Caco-2 (cell line): ENCODE data around the gene MNX1. TPM values are rescaled to one million over a fixed set of nuclear protein-coding genes. Genes with fewer than 3 reads are reported as not detected.
A peak's percentile ranks its signal among the peaks of the same experiment; 100 is the strongest.

Experiments
- Bru-seq: library from RNA; stranded (reverse); fragments of 400-500 nt; gene quantifications from one replicate; lab custom pipeline; 2021; lab: Mats Ljungman, UMichigan
- BruChase-seq, 2 experiments: library from RNA; stranded (reverse); fragments of 400-500 nt; gene quantifications; one replicate each; lab custom pipeline; 2021; lab: Mats Ljungman, UMichigan
- BruUV-seq: library from RNA; stranded (reverse); fragments of 400-500 nt; replicated peaks from 2 replicates; lab custom pipeline; 2021; lab: Mats Ljungman, UMichigan
- CTCF ChIA-PET: fragments of 300-600 bp; sonication (Branson Sonifier 250); formaldehyde crosslinking; loops from one replicate; lab custom pipeline; 2022; ENCODE audit warnings: antibody characterized with exemption; lab: Charles Lee
- POLR2A ChIA-PET: fragments of 300-600 bp; sonication (Branson Sonifier 250); formaldehyde crosslinking; loops from one replicate; lab custom pipeline; 2022; ENCODE audit warnings: antibody characterized with exemption; lab: Charles Lee
- DNase-seq, 2 experiments: peaks; one replicate each; pipeline versions ENCODE4 v3.0.0 to v3.0.0-alpha.2; 2020 to 2022
- H3K27me3 ChIP-seq: replicated peaks from 2 replicates; pipeline ENCODE4 v1.6.0; 2011; ENCODE audit warnings: low read length; ENCODE audit not compliant: control insufficient read depth, insufficient read depth
- H3K36me3 ChIP-seq: 2 replicates; pipeline ENCODE4 v1.5.1; 2011; ENCODE audit warnings: low read length; ENCODE audit not compliant: control insufficient read depth, insufficient read depth
- H3K4me1 ChIP-seq: fragments of 250-450 bp; sonication (Bioruptor Pico); 2 replicates; pipeline ENCODE4 v1.5.1; 2020; ENCODE audit warnings: mild to moderate bottlenecking
- H3K4me3 ChIP-seq: 2 replicates; pipeline ENCODE4 v1.5.1; 2011; ENCODE audit warnings: low read depth, mild to moderate bottlenecking, control low read depth, low read length
- H3K9me3 ChIP-seq: fragments of 250-450 bp; sonication (Bioruptor Pico); 2 replicates; pipeline ENCODE4 v1.5.1; 2020; ENCODE audit warnings: mild to moderate bottlenecking, moderate library complexity
- H3K27ac Mint-ChIP-seq: one replicate; pipeline ENCODE4 v1.8.0; 2022; ENCODE audit warnings: mixed read lengths; ENCODE audit not compliant: unreplicated experiment
- H3K27me3 Mint-ChIP-seq: one replicate; pipeline ENCODE4 v1.8.0; 2022; ENCODE audit warnings: mixed read lengths; ENCODE audit not compliant: insufficient read depth, unreplicated experiment
- H3K36me3 Mint-ChIP-seq: one replicate; pipeline ENCODE4 v1.8.0; 2022; ENCODE audit warnings: mild to moderate bottlenecking, mixed read lengths; ENCODE audit not compliant: insufficient read depth, unreplicated experiment
- H3K4me1 Mint-ChIP-seq: one replicate; pipeline ENCODE4 v1.8.0; 2022; ENCODE audit warnings: low read depth, mixed read lengths; ENCODE audit not compliant: unreplicated experiment
- H3K4me3 Mint-ChIP-seq: one replicate; pipeline ENCODE4 v1.8.0; 2022; ENCODE audit warnings: mild to moderate bottlenecking, moderate library complexity, mixed read lengths; ENCODE audit not compliant: unreplicated experiment
- H3K9me3 Mint-ChIP-seq: one replicate; pipeline ENCODE4 v1.8.0; 2022; ENCODE audit warnings: mixed read lengths; ENCODE audit not compliant: unreplicated experiment
- intact Hi-C: fragments of 100-400 bp; cut with micrococcal nuclease; formaldehyde crosslinking; loops from one replicate; pipeline ENCODE4 v1.10.0; 2022; ENCODE audit not compliant: unreplicated experiment
- long read RNA-seq: library from polyadenylated mRNA; stranded (forward); transcript quantifications from one replicate; pipeline ENCODE4 v2.0.0, GENCODE V29; 2022
- total RNA-seq: library from RNA; stranded (reverse); gene quantifications from 2 replicates; pipeline ENCODE4 v1.2.3, GENCODE V29; 2022
- TF ChIP-seq, protein P1 (sequence below), 2 experiments: fragments of 200-600 bp in 1 of 2; IDR thresholded peaks; 1 replicate in 1 of 2; 2 replicates in 1 of 2; pipeline versions ENCODE4 v1.5.1 to v1.8.0; 2011 to 2022; ENCODE audit warnings: antibody characterized with exemption in 1 of 2, control low read depth in 1 of 2, inconsistent platforms in 1 of 2, low read depth in 1 of 2, low read length in 1 of 2, mild to moderate bottlenecking in 1 of 2, moderate library complexity in 1 of 2; ENCODE audit not compliant: insufficient read depth in 1 of 2, severe bottlenecking in 1 of 2, unreplicated experiment in 1 of 2

MNX1 gene
- 34.0 and 36.5 TPM in 2 replicates for total RNA-seq
- Bru-seq, nascent RNA = percentile 76 among the genes with signal in this experiment
- percentile 79 among the genes with signal in this experiment for BruChase-seq, experiment 1, labeled RNA remaining after a 2-hour chase
- percentile 65 among the genes with signal in this experiment for BruChase-seq, experiment 2, labeled RNA remaining after a 6-hour chase
- long read RNA-seq, transcript MNX1-201 (3 exons, 2,174 nt) = major isoform, 26 of 53 reads
- long read RNA-seq, partial matches to known transcripts = 3 of 53 reads
- long read RNA-seq, other reads (novel, unspliced or antisense) = 18 of 53 reads

- H3K36me3 Mint-ChIP-seq = peaks cover 42% of the 10 kb centered on the region
- intact Hi-C loops = loop anchor here (2.0 kb wide), 1 partner anchor 128 kb away; the partner anchor contains the start of gene UBE3C
- Histone ChIP-seq H3K36me3 (peaks cover 2% of the 10 kb centered on the region; the same call in 1 of the 2 replicates), H3K9me3 (no peaks in the 10 kb centered on the region), H3K4me3 (peak within 1 kb of the TSS; percentile 89), H3K4me1 (peaks cover 40% of the 10 kb centered on the region), H3K27me3 (no peaks in the 10 kb centered on the region)
- H3K4me3 Mint-ChIP-seq = peak within 1 kb of the TSS; percentile 97
- TF ChIP-seq, protein P1, sequence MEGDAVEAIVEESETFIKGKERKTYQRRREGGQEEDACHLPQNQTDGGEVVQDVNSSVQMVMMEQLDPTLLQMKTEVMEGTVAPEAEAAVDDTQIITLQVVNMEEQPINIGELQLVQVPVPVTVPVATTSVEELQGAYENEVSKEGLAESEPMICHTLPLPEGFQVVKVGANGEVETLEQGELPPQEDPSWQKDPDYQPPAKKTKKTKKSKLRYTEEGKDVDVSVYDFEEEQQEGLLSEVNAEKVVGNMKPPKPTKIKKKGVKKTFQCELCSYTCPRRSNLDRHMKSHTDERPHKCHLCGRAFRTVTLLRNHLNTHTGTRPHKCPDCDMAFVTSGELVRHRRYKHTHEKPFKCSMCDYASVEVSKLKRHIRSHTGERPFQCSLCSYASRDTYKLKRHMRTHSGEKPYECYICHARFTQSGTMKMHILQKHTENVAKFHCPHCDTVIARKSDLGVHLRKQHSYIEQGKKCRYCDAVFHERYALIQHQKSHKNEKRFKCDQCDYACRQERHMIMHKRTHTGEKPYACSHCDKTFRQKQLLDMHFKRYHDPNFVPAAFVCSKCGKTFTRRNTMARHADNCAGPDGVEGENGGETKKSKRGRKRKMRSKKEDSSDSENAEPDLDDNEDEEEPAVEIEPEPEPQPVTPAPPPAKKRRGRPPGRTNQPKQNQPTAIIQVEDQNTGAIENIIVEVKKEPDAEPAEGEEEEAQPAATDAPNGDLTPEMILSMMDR (IDR thresholded peaks at IDR 0.05; ENCODE audit: insufficient read depth in 1 of 2, low read depth in 1 of 2, low read length in 1 of 2, severe bottlenecking in 1 of 2, unreplicated experiment in 1 of 2) = no peak
- ChIA-PET CTCF (interaction anchor here (1.0 to 1.3 kb wide), 2 partner anchors 41 to 126 kb away, joined by 6 read pairs; no protein-coding TSS in a partner anchor), POLR2A (interaction anchor here (1.1 to 1.5 kb wide), 2 partner anchors 17 to 126 kb away, joined by 3 to 4 read pairs; no protein-coding TSS in a partner anchor)
- peak; percentile 93 to 97 for DNase-seq
- peak within 1 kb of the TSS; percentile 91 for H3K27ac Mint-ChIP-seq
- no peaks in the 10 kb centered on the region for H3K27me3 Mint-ChIP-seq
- H3K9me3 Mint-ChIP-seq = no peaks in the 10 kb centered on the region
- peaks cover 25% of the 10 kb centered on the region for H3K4me1 Mint-ChIP-seq
- BruUV-seq = no TSS peak
Measured at GRCh38 chr7:157010588-157011332, at the start of gene MNX1. TSS of gene MNX1 (minus strand) at chr7:157010663. CDS start at chr7:157010350, 313 bp downstream.

DNA sequence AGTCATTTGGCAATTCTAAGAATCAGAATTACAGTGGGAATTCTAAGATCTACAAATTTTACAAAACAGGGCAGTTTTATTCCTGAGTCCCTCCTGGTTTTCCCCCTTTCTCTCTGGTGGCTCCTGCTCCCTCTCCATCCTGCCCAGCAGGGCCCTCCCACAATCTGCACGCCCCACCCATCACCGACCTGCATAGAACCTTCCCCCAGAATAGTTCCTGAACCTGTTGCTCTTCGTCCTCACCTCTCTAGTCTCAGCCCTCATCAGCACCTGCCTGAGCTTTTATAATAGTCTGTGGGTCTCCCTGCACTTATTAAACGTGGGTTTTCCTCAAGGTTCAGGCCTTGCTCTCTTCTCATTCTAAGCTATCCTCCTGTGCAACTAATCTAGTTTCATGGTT lies 49.1 kb upstream of the MNX1 start:
- Histone ChIP-seq H3K9me3 (0 out of 2 replicates have a peak, but pooled peaks cover 2% of the 10 kb centered on the region), H3K4me1 (no peaks in the 10 kb centered on the region), H3K4me3 (no peak overlapping the region), H3K27me3 (no peaks in the 10 kb centered on the region), H3K36me3 (no peaks in the 10 kb centered on the region)
- BruUV-seq = no TSS peak
- Mint-ChIP-seq H3K27me3 (peaks cover 9% of the 10 kb centered on the region), H3K9me3 (peaks cover 4% of the 10 kb centered on the region), H3K4me1 (no peaks in the 10 kb centered on the region), H3K36me3 (no peaks in the 10 kb centered on the region), H3K4me3 (no peak overlapping the region), H3K27ac (no peak overlapping the region)
- DNase-seq = no peak
- POLR2A ChIA-PET = no interaction called here
- TF ChIP-seq, protein P1 (IDR thresholded peaks at IDR 0.05; ENCODE audit: insufficient read depth in 1 of 2, low read depth in 1 of 2, low read length in 1 of 2, severe bottlenecking in 1 of 2, unreplicated experiment in 1 of 2) = no peak
- CTCF ChIA-PET = no interaction called here
- intact Hi-C loops = no loop called here

- H3K27me3 Mint-ChIP-seq = peaks cover 9% of the 10 kb centered on the region
- no peak overlapping the region for H3K27ac Mint-ChIP-seq
- POLR2A ChIA-PET = no interaction called here
- Histone ChIP-seq H3K4me3 (no peak overlapping the region), H3K27me3 (no peaks in the 10 kb centered on the region), H3K36me3 (no peaks in the 10 kb centered on the region), H3K4me1 (no peaks in the 10 kb centered on the region), H3K9me3 (peaks cover 2% of the 10 kb centered on the region; the same call in 1 of the 2 replicates)
- CTCF ChIA-PET = no interaction called here
- H3K4me3 Mint-ChIP-seq = no peak overlapping the region
- no peak for DNase-seq
- H3K9me3 Mint-ChIP-seq = peaks cover 9% of the 10 kb centered on the region
- TF ChIP-seq, protein P1 (IDR thresholded peaks at IDR 0.05; ENCODE audit: insufficient read depth in 1 of 2, low read depth in 1 of 2, low read length in 1 of 2, severe bottlenecking in 1 of 2, unreplicated experiment in 1 of 2) = no peak
- intact Hi-C loops = no loop called here
- H3K4me1 Mint-ChIP-seq = no peaks in the 10 kb centered on the region
- no TSS peak for BruUV-seq
- H3K36me3 Mint-ChIP-seq = no peaks in the 10 kb centered on the region
Measured at GRCh38 chr7:157058701-157059100, 48.2 kb upstream of the MNX1 start.
